Middle frontal gyrus (tissue), 1 donor: ENCODE data around the gene JAG2.
"Not testable (repeated sequence)": the region's sequence is repeated elsewhere in the genome, so short reads cannot be mapped to it uniquely, and the experiment has no call there.

Experiments
- DNase-seq: peaks from one replicate; pipeline ENCODE4 v3.0.0-alpha.2; 2015; ENCODE audit warnings: low spot score; ENCODE audit errors: extremely low spot score

JAG2 gene

GRCh38 chr14:105118646-105119407, 49.7 kb downstream of the JAG2 start:
- DNase-seq: no peak

DNA sequence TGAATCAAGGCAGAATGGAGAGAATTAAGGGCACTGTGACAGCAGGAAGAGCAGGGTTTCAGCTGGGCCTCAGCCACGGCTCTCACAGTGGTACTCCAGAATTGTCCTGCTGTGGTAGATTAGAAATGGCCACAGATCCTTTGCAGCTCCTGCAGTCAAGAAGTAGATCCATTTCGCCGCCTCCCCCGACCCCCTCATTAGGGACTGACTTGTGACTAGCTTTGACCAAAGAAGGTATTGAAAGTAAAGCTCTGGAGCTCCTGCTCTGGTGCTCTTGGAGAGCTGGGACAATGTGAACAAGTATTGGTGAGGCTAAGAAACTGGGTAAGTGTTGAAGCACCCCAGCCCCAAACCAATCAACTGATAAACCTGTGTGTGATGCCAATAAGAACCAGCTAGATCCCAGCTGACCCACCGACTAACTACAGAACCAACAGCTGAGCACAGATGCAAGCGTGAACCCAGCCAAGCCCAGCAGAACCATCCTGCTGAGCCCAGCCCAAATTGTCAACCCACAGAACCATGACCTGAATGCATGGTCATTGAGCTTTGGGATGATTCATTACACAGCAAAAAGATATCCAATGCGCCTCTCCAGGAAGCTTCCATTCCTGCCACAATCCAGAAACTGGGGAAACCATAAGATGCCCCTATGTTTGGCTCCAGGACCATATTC, 50.7 kb downstream of the JAG2 start:
- no peak for DNase-seq

- DNase-seq: no peak
These were observed 51.3 kb downstream of the JAG2 start for GRCh38 chr14:105117257-105117646.

GRCh38 chr14:105116451-105117256, 51.9 kb downstream of the JAG2 start:
- no peak for DNase-seq

- not testable (repeated sequence) for DNase-seq
These were observed 59.3 kb downstream of the JAG2 start for GRCh38 chr14:105109243-105109642.

DNA sequence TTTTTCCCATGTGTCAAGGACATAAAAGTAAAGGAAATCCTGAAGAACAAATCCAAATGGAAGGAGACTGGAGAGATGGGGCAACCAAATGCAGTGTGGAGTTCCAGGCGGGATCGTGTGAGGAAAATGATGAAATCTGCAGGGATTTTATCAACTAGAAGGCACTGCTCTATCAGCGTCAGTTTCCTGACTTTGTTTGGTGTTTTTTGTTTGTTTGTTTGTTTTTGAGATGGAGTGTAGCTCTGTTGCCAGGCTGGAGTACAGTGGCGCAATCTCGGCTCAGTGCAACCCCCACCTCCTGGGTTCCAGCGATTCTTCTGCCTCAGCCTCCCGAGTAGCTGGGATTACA, 60.1 kb downstream of the JAG2 start:
- no peak for DNase-seq

DNA sequence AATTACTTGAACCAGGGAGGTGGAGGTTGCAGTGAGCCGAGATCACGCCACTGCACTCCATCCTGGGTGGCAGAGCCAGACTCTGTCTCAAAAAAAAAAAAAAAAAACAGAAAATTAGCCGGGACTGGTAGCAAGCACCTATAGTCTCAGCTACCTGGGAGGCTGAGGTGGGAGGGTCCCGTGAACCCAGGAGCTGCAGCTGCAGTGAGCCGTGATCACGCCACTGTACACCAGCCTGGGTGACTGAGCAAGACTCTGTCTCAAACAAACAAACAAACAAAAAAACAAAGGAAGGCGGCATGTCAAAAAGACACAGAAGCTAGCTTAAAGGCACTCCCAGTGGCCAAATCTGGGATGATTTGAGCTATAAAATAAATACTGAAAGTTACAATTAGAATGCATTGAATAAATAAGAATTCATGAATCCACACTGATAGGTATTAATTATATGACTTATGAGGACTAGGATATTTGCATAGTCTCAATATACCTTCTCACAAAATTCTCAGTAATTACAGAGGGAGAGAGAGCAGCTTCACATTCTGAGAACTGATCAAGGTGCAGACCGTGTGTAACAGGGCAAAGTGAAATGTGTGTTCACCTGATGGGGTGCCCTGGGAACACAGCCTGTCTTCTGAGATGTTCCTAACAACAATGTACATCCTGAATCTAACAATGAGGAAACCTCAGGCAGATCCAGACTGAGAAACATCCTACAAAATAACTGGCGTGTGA, 60.6 kb downstream of the JAG2 start:
- DNase-seq: no peak

DNA sequence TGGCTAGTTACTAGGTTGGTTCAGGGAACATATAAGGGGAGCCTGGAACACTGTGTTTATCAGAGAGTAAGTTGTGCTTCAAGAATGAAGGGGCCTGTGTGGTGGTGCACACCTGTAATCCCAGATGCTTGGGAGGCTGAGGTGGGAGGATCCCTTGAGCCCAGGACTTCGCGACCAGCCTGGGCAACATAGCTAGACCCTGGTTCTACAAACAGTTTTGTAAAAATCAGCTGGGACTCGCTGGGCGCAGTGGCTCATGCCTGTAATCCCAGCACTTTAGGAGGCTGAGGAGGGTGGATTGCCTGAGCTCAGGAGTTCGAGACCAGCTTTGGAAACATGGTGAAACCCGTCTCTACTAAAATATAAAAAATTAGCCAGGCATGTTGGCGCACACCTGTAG, 61.2 kb downstream of the JAG2 start:
- DNase-seq: no peak

GRCh38 chr14:105105158-105105557, 63.4 kb downstream of the JAG2 start:
- no peak for DNase-seq

- DNase-seq: no peak
These were observed 65.7 kb downstream of the JAG2 start for GRCh38 chr14:105102893-105103292.

DNA sequence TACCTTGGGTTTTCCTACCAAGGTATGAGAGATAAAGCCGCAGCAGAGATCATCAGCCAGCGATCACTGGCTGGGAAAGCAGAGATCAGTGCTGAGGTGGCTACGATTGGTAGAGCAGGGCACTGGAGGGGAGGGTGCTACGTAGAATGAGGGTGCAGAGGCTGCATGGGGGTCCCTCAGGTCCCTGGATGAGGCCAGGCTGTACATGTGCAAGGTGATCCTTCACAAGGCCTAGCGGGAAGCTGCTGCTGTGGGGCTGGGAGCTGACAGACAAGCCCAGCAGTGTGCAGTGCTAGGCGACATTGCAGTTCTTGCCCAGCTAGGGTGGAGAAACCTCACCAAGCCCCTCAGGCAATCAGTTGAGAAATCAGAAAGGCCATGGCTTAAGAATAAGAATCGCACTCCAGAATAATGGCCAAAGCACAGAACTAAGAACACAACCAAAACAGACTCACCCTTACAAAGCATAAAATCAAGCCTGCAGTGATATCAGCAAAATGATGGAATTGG, 66.2 kb downstream of the JAG2 start:
- no peak for DNase-seq

DNA sequence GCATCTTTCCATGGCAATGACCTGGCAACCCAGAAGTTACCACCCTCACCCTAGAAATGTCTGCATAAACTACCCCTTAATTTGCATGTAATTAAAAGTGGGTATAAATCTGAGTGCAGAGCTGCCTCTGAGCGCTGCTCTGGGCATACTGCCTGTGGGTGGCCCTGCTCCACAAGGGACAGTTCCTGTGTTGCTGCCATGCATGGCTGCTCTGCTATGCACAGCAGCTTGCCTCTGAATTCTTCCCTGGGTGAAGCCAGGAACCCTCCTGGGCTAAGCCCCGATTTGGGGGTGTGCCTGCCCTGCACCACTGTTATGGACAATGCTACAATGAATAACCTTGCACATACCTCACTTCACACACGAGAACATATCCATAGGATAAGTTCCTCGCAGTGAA, 67.7 kb downstream of the JAG2 start:
- DNase-seq: no peak

- no peak for DNase-seq
These were observed 68.8 kb downstream of the JAG2 start for GRCh38 chr14:105099778-105100177.

GRCh38 chr14:105098316-105098715, 70.3 kb downstream of the JAG2 start:
- no peak for DNase-seq

GRCh38 chr14:105097794-105098127, 70.8 kb downstream of the JAG2 start:
- no peak for DNase-seq

DNA sequence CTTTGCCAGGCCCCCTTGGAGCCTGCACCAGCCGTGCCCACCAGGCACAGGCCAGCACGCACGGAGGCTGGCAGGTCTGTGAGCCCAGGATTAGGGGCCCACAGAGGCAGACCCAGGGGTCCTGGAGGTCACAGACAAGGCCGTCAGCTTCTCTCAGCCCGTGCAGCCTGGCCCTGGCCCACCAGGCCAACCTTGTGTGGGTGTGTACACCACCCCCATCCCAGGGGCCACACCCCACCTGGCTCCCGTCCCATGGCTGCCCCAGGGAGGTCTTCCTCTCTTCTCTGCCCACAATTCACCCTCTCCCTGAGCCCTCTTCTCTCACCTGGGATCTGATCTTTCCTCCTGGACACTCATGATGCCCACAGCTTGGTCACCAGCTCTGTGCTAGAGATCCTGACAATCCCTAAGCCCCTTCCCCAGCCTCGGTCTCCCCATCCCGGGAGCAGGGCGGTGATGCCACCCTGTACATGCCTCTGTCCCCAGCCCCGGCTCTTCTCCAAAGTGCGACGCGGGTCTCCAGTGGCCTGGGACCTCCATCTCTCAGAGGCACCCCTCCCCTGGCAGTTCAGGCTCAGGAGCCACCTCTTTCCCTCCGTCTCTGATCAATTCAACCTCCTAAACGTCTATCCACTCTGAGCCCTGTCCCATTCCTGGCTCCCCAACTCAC, 72.2 kb downstream of the JAG2 start:
- no peak for DNase-seq

GRCh38 chr14:105095236-105095805, 73.3 kb downstream of the JAG2 start:
- no peak for DNase-seq

DNA sequence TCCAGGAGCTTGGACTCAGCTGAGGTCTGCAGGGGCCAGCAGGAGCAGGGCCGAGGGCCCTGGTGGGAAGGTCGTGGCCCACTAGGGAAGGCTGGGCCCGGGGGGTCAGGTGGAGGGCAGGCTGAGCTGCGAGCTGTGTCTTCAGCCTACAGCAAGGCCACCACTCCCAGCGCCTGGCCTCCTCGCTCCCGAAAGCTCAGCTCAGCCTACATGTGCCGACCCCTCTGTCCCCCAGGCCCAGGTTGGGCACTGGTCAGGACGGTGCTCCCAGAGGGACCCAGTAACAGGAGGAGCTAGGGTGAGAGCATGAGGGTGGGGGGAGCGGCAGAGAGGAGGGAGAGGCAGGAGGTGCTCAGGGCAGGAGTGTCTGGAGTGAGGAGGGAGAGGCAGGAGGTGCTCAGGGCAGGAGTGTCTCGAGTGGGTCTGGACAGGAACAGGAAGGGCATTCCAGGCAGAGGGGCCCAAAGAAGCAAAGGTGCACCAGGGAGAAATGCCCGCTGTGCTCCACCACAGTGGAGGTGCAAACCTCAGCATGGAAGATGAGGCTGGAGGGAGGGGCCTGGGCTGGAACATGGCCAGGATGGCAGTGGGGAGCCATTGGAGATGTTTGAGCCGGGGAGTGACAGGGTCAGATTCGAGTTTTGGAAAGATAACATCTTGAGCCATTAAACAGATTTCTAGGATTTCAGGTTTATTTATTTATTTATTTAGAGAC, 74.2 kb downstream of the JAG2 start:
- DNase-seq: no peak

GRCh38 chr14:105093431-105094192, 75.0 kb downstream of the JAG2 start:
- no peak for DNase-seq
